HG03432 (cell line): Measurements from ENCODE around the gene DHRS7.
"Not testable (repeated sequence)": the region's sequence is repeated elsewhere in the genome, so short reads cannot be mapped to it uniquely, and the experiment has no call there.

Source experiments
- ATAC-seq: cut with Tn5 transposase; IDR thresholded peaks from one replicate; pipeline ENCODE4 v1.9.1; 2021; ENCODE audit warnings: mild to moderate bottlenecking, moderate library complexity; ENCODE audit not compliant: unreplicated experiment

The DHRS7 gene

GRCh38 chr14:60151715-60152114, 13.5 kb downstream of the DHRS7 start:
- ATAC-seq: peak; percentile 96

- no peak for ATAC-seq
Measured at GRCh38 chr14:60134702-60135101, 30.5 kb downstream of the DHRS7 start.

GRCh38 chr14:60133487-60133886, 31.7 kb downstream of the DHRS7 start:
- ATAC-seq: no peak

- ATAC-seq: no peak
Measured at GRCh38 chr14:60125918-60126317, 39.3 kb downstream of the DHRS7 start.

- no peak for ATAC-seq
Measured at GRCh38 chr14:60116181-60116580, 49.0 kb downstream of the DHRS7 start.

- no peak for ATAC-seq
Measured at GRCh38 chr14:60114881-60115280, 50.3 kb downstream of the DHRS7 start.

- no peak for ATAC-seq
Measured at GRCh38 chr14:60111732-60112131, 53.5 kb downstream of the DHRS7 start.

- ATAC-seq: no peak
Measured at GRCh38 chr14:60107477-60107876, 57.7 kb downstream of the DHRS7 start.

GRCh38 chr14:60106339-60106738, 58.9 kb downstream of the DHRS7 start:
- ATAC-seq: no peak

- ATAC-seq: no peak
Measured at GRCh38 chr14:60102389-60102788, 62.8 kb downstream of the DHRS7 start.

GRCh38 chr14:60101786-60102185, 63.4 kb downstream of the DHRS7 start:
- ATAC-seq: no peak

GRCh38 chr14:60099855-60100254, 65.3 kb downstream of the DHRS7 start:
- not testable (repeated sequence) for ATAC-seq

- ATAC-seq: no peak
Measured at GRCh38 chr14:60097974-60098373, 67.2 kb downstream of the DHRS7 start.

GRCh38 chr14:60095781-60096450, 69.3 kb downstream of the DHRS7 start:
- ATAC-seq: no peak

GRCh38 chr14:60095231-60095630, 70.0 kb downstream of the DHRS7 start:
- no peak for ATAC-seq

GRCh38 chr14:60094306-60094897, 70.8 kb downstream of the DHRS7 start:
- no peak for ATAC-seq
